A549 treated with AZD9567 at 1 μM for 4 hours (cell line): ENCODE measurements around the gene TMEM150A. TPM values are rescaled to one million over a fixed set of nuclear protein-coding genes. Genes with fewer than 3 reads are reported as not detected.

Experiments
- total RNA-seq: library from RNA; stranded (reverse); fragments of 200-300 nt; extraction: Qiagen RNA extraction; gene quantifications from 5 replicates; pipeline ENCODE4 v1.2.3, GENCODE V29; 2022; ENCODE audit not compliant: insufficient read depth

The TMEM150A gene
- 11.9 to 18.9 TPM (median 15.7 TPM) in 5 replicates for total RNA-seq

GRCh38 chr2:85602476-85603234 lies at the start of gene TMEM150A:
TSS of gene TMEM150A (minus strand) at chr2:85602698. CDS start at chr2:85601948, 750 bp downstream.

GRCh38 chr2:85611705-85612587 lies 9.4 kb upstream of the TMEM150A start, which contains the start of gene C2orf68:
TSS of gene C2orf68 (minus strand) at chr2:85612066. CDS start at chr2:85611984, 82 bp downstream.

GRCh38 chr2:85595301-85596025 lies 7.0 kb downstream of the TMEM150A start, which contains the start of gene RNF181:
TSS of gene RNF181 (plus strand) at chr2:85595745. CDS start at chr2:85595764, 19 bp downstream.

GRCh38 chr2:85584354-85584856 lies 18.1 kb downstream of the TMEM150A start, which contains the start of gene VAMP5:
TSS of gene VAMP5 (plus strand) at chr2:85584431. CDS start at chr2:85584491, 60 bp downstream.

GRCh38 chr2:85577386-85578242 lies 24.9 kb downstream of the TMEM150A start, which contains the start of gene VAMP8:
TSS of gene VAMP8 (plus strand) at chr2:85577586. CDS start at chr2:85577647, 61 bp downstream.

GRCh38 chr2:85561280-85562212 lies 41.0 kb downstream of the TMEM150A start, which contains the start of gene GGCX:
TSS of gene GGCX (minus strand) at chr2:85561493. CDS start at chr2:85561428, 65 bp downstream.

Other genes with a start within 250 kb of the TMEM150A start
- gene RETSAT, start 248.2 kb downstream of the TMEM150A start, total RNA-seq: 60.5 to 64.7 TPM (median 62.8 TPM) in 5 replicates
- gene ELMOD3, start 247.9 kb downstream of the TMEM150A start, total RNA-seq: 10.1 to 11.7 TPM (median 10.6 TPM) in 5 replicates
- 78.5 to 119 TPM (median 92.0 TPM) in 5 replicates for gene CAPG, start 192.3 kb downstream of the TMEM150A start, total RNA-seq
- gene SH2D6, start 184.0 kb downstream of the TMEM150A start, total RNA-seq: 0.52 to 0.85 TPM (median 0.70 TPM) in 4 of 5 replicates, not detected in the other
- 546 to 642 TPM (median 577 TPM) in 5 replicates for gene MAT2A, start 63.5 kb downstream of the TMEM150A start, total RNA-seq
- 37.0 to 44.7 TPM (median 43.0 TPM) in 5 replicates for gene GGCX, start 41.2 kb downstream of the TMEM150A start, total RNA-seq
- 13.3 to 18.8 TPM (median 17.4 TPM) in 5 replicates for gene VAMP8, start 25.1 kb downstream of the TMEM150A start, total RNA-seq
- 0.22 to 0.26 TPM in 2 of 5 replicates, not detected in the others for gene VAMP5, start 18.3 kb downstream of the TMEM150A start, total RNA-seq
- gene RNF181, start 7.0 kb downstream of the TMEM150A start, total RNA-seq: 195 to 199 TPM (median 198 TPM) in 5 replicates
- gene C2orf68, start 9.4 kb upstream of the TMEM150A start, total RNA-seq: 23.8 to 36.4 TPM (median 26.7 TPM) in 5 replicates
- 71.5 to 75.1 TPM (median 72.0 TPM) in 5 replicates for gene USP39, start 13.5 kb upstream of the TMEM150A start, total RNA-seq
- 0.11 to 0.23 TPM (median 0.16 TPM) in 4 of 5 replicates, not detected in the other for gene SFTPB, start 65.5 kb upstream of the TMEM150A start, total RNA-seq
- gene GNLY, start 91.7 kb upstream of the TMEM150A start, total RNA-seq: 0.13 to 0.17 TPM (median 0.14 TPM) in 3 of 5 replicates, not detected in the others
- gene ATOH8, start 151.3 kb upstream of the TMEM150A start, total RNA-seq: 12.5 to 15.9 TPM (median 14.4 TPM) in 5 replicates